Kidney (tissue), 14 donors: ENCODE results near the gene TRERF1. TPM values are rescaled to one million over a fixed set of nuclear protein-coding genes. Genes with fewer than 3 reads are reported as not detected.

Source experiments
- DNase-seq, 5 donors: peaks; one replicate each; pipeline ENCODE4 v3.0.0-alpha.2; 2013 to 2020
- FAIRE-seq: peaks from 2 replicates; lab custom pipeline; 2012; peaks lifted over from hg19 to GRCh38; lab: Jason Lieb, UNC
- H3K27ac ChIP-seq, 2 donors: one replicate each; pipeline ENCODE4 v1.7.0; 2013; ENCODE audit warnings: low read depth in 2 of 2, low read length in 2 of 2, inconsistent platforms in 1 of 2
- H3K27me3 ChIP-seq: one replicate; pipeline ENCODE4 v1.7.1; 2013; ENCODE audit warnings: low read length, inconsistent platforms; ENCODE audit not compliant: control insufficient read depth, insufficient read depth
- H3K36me3 ChIP-seq, 3 donors: one replicate each; pipeline versions ENCODE4 v1.7.0 to v1.7.1; 2013; ENCODE audit warnings: low read length in 3 of 3, control low read depth in 1 of 3, inconsistent platforms in 1 of 3; ENCODE audit not compliant: insufficient read depth in 3 of 3, control insufficient read depth in 2 of 3
- H3K4me1 ChIP-seq, 3 donors: one replicate each; pipeline versions ENCODE4 v1.7.0 to v1.7.1; 2013; ENCODE audit warnings: low read length in 3 of 3, inconsistent platforms in 1 of 3, low read depth in 1 of 3; ENCODE audit not compliant: control insufficient read depth in 2 of 3, insufficient read depth in 2 of 3
- H3K4me3 ChIP-seq, 3 donors: one replicate each; pipeline versions ENCODE4 v1.7.0 to v1.8.1; 2013; ENCODE audit warnings: low read length in 3 of 3, control low read depth in 1 of 3, inconsistent platforms in 1 of 3
- H3K9ac ChIP-seq, 3 donors: one replicate each; pipeline versions ENCODE4 v1.7.0 to v1.7.1; 2013; ENCODE audit warnings: low read length in 3 of 3, control low read depth in 1 of 3, inconsistent platforms in 1 of 3
- H3K9me3 ChIP-seq, 3 donors: one replicate each; pipeline versions ENCODE4 v1.7.0 to v1.7.1; 2013; ENCODE audit warnings: low read length in 3 of 3, control low read depth in 1 of 3, inconsistent platforms in 1 of 3; ENCODE audit not compliant: control insufficient read depth in 2 of 3, insufficient read depth in 1 of 3
- CTCF ChIP-seq: IDR thresholded peaks from 3 replicates; pipeline ENCODE4 v1.5.1; 2012; ENCODE audit warnings: mild to moderate bottlenecking, moderate library complexity, borderline replicate concordance; ENCODE audit not compliant: insufficient read depth; ENCODE audit errors: extremely low read depth
- intact Hi-C: fragments of 100-400 bp; cut with DNase I; formaldehyde crosslinking; loops from one replicate; pipeline ENCODE4 v1.11.1; 2022
- polyA plus RNA-seq: library from polyadenylated mRNA; stranded (reverse); fragments of 350-450 nt; fragmentation: Illumina TruSeq; extraction: RNeasy Lipid Tissue Mini Kit (QIAGEN cat#74804); gene quantifications from one replicate; pipeline ENCODE4 v1.2.3, GENCODE V29; 2014; ENCODE audit warnings: low read depth, low replicate concordance; ENCODE audit not compliant: insufficient read depth
- total RNA-seq: library from RNA; stranded (reverse); fragmentation: NEBNext Ultra II Directional; extraction: Animal tissue kit (Norgen Biotek cat#: 25700); gene quantifications from one replicate; pipeline ENCODE4 v1.2.1, GENCODE V29; 2021
- donor health status: control.
- donor health status: control.
- donor health status: control.
- donor health status: control.
- donor health status: control.
- donor health status: DM: yes; HTN: yes; CAD: no.
- donor health status: Normal renal cell carcinoma (clear cell type).

The TRERF1 gene
- total and polyA plus RNA-seq, 2 donors from 2014 or later, result 1.5 to 8.4 TPM

GRCh38 chr6:42222448-42222847 is 229.3 kb downstream of the TRERF1 start:
- Histone ChIP-seq H3K4me3 (no peak overlapping the region), H3K4me1 (peaks cover 7 to 16% (median 10%) of the 10 kb centered on the region in 3 donors), H3K27me3 (no peaks in the 10 kb centered on the region), H3K9ac (no peak overlapping the region), H3K27ac (no peak overlapping the region), H3K9me3 (no peaks in the 10 kb centered on the region), H3K36me3 (no peaks in the 10 kb centered on the region)
- intact Hi-C loops, result no loop called here
- DNase-seq, result no peak
- FAIRE-seq, result no peak
- no peak for TF ChIP-seq CTCF

GRCh38 chr6:42221546-42221945 is 230.2 kb downstream of the TRERF1 start:
- no peak for TF ChIP-seq CTCF
- Histone ChIP-seq H3K9me3 (no peaks in the 10 kb centered on the region), H3K9ac (no peak overlapping the region), H3K27ac (no peak overlapping the region), H3K4me3 (no peak overlapping the region), H3K36me3 (no peaks in the 10 kb centered on the region), H3K4me1 (peaks cover 3 to 9% (median 6%) of the 10 kb centered on the region in 3 donors), H3K27me3 (no peaks in the 10 kb centered on the region)
- DNase-seq, result no peak
- no peak for FAIRE-seq
- intact Hi-C loops, result no loop called here

GRCh38 chr6:42220807-42221206 is 230.9 kb downstream of the TRERF1 start:
- H3K27ac ChIP-seq, result no peak overlapping the region
- H3K4me1 ChIP-seq, result peaks cover 0 to 6% (median 3%) of the 10 kb centered on the region in 3 donors
- H3K4me3 ChIP-seq, result no peak overlapping the region
- FAIRE-seq (no peak), DNase-seq (no peak)
- H3K27me3 ChIP-seq, result no peaks in the 10 kb centered on the region
- H3K36me3 ChIP-seq, result no peaks in the 10 kb centered on the region
- intact Hi-C loops, result no loop called here
- no peak for TF ChIP-seq CTCF
- H3K9me3 ChIP-seq, result no peaks in the 10 kb centered on the region
- no peak overlapping the region for H3K9ac ChIP-seq
